IMR-90 (cell line): ENCODE measurements around the gene JMJD8. TPM values are rescaled to one million over a fixed set of nuclear protein-coding genes. Genes with fewer than 3 reads are reported as not detected.

Experiments
- ATAC-seq: fragments of 200-7000 bp; cut with Tn5 transposase; 2 replicates; pipeline ENCODE4 v1.9.1; 2020; ENCODE audit warnings: low read depth, mild to moderate bottlenecking, moderate library complexity
- BruUV-seq: library from RNA; stranded (reverse); fragments of 400-500 nt; replicated peaks from 2 replicates; lab custom pipeline; 2021; lab: Mats Ljungman, UMichigan
- CTCF ChIA-PET: fragments of 300-600 bp; formaldehyde crosslinking; extraction: SDS; loops from one replicate; lab custom pipeline; 2021; ENCODE audit warnings: antibody characterized with exemption; lab: Yijun Ruan, JAX
- POLR2A ChIA-PET: fragments of 300-600 bp; sonication (Branson Sonifier 250); formaldehyde crosslinking; loops from one replicate; lab custom pipeline; 2022; ENCODE audit warnings: antibody characterized with exemption; ENCODE audit not compliant: unreplicated experiment; lab: Charles Lee
- DNase-seq: peaks from one replicate; pipeline ENCODE4 v3.0.0; 2013
- H2AFZ ChIP-seq: replicated peaks from 2 replicates; pipeline ENCODE3; 2013; ENCODE audit warnings: low read length, mild to moderate bottlenecking; ENCODE audit not compliant: poor library complexity
- H2AK5ac ChIP-seq: 2 replicates; pipeline ENCODE4 v1.6.1; 2013; ENCODE audit warnings: low read depth, low read length, inconsistent platforms
- H2AK9ac ChIP-seq: replicated peaks from 2 replicates; pipeline ENCODE3; 2013; ENCODE audit warnings: mild to moderate bottlenecking, low read depth, low read length, moderate library complexity; ENCODE audit not compliant: poor library complexity
- H2BK120ac ChIP-seq: 2 replicates; pipeline ENCODE4 v1.6.1; 2013; ENCODE audit warnings: low read depth, low read length, inconsistent platforms
- H2BK15ac ChIP-seq: 3 replicates; pipeline ENCODE4 v1.6.1; 2013; ENCODE audit warnings: low read depth, low read length, inconsistent platforms
- H2BK20ac ChIP-seq: 2 replicates; pipeline ENCODE4 v1.6.1; 2013; ENCODE audit warnings: low read depth, mild to moderate bottlenecking, inconsistent platforms, low read length, moderate library complexity
- H2BK5ac ChIP-seq: 2 replicates; pipeline ENCODE4 v1.6.1; 2013; ENCODE audit warnings: mild to moderate bottlenecking, low read depth, low read length, inconsistent platforms; ENCODE audit not compliant: poor library complexity, severe bottlenecking
- H3K14ac ChIP-seq: replicated peaks from 2 replicates; pipeline ENCODE4 v1.6.1; 2013; ENCODE audit warnings: low read depth, low read length, inconsistent platforms
- H3K18ac ChIP-seq: 2 replicates; pipeline ENCODE4 v1.6.1; 2013; ENCODE audit warnings: low read depth, low read length, control low read depth
- H3K23ac ChIP-seq: 2 replicates; pipeline ENCODE4 v1.6.1; 2013; ENCODE audit warnings: low read depth, low read length, inconsistent platforms
- H3K27ac ChIP-seq: 2 replicates; pipeline ENCODE4 v1.5.1; 2013; ENCODE audit warnings: mild to moderate bottlenecking, control low read depth, low read length; ENCODE audit not compliant: insufficient read depth
- H3K27me3 ChIP-seq: 2 replicates; pipeline ENCODE4 v1.6.1; 2013; ENCODE audit warnings: low read length; ENCODE audit not compliant: control insufficient read depth, insufficient read depth
- H3K36me3 ChIP-seq: 2 replicates; pipeline ENCODE4 v1.6.1; 2013; ENCODE audit warnings: low read length, mixed read lengths; ENCODE audit not compliant: control insufficient read depth, insufficient read depth
- H3K4ac ChIP-seq: 2 replicates; pipeline ENCODE4 v1.6.1; 2013; ENCODE audit warnings: low read depth, low read length, inconsistent platforms
- H3K4me1 ChIP-seq: 2 replicates; pipeline ENCODE4 v1.6.1; 2013; ENCODE audit warnings: low read length, mixed read lengths; ENCODE audit not compliant: control insufficient read depth, insufficient read depth
- H3K4me2 ChIP-seq: 2 replicates; pipeline ENCODE4 v1.6.1; 2013; ENCODE audit warnings: low read depth, mild to moderate bottlenecking, control low read depth, low read length, moderate library complexity
- H3K4me3 ChIP-seq: 2 replicates; pipeline ENCODE4 v1.5.1; 2013; ENCODE audit warnings: low read depth, mild to moderate bottlenecking, control low read depth, low read length, moderate library complexity; ENCODE audit not compliant: insufficient read depth
- H3K56ac ChIP-seq: 2 replicates; pipeline ENCODE4 v1.6.1; 2013; ENCODE audit warnings: low read length, inconsistent platforms; ENCODE audit not compliant: insufficient read depth; ENCODE audit errors: extremely low read depth
- H3K79me1 ChIP-seq, 2 experiments: 2 replicates each; pipeline ENCODE4 v1.6.1; 2013; ENCODE audit warnings: low read length in 2 of 2, inconsistent platforms in 1 of 2, low read depth in 1 of 2
- H3K9ac ChIP-seq: 2 replicates; pipeline ENCODE4 v1.6.1; 2013; ENCODE audit warnings: low read depth, low read length, control low read depth
- H3K9me1 ChIP-seq: 2 replicates; pipeline ENCODE4 v1.6.1; 2013; ENCODE audit warnings: low read length, inconsistent platforms; ENCODE audit not compliant: insufficient read depth
- H3K9me3 ChIP-seq: 2 replicates; pipeline ENCODE4 v1.6.1; 2013; ENCODE audit warnings: low read length; ENCODE audit not compliant: control insufficient read depth, insufficient read depth
- H4K20me1 ChIP-seq: 2 replicates; pipeline ENCODE4 v1.6.1; 2013; ENCODE audit warnings: low read length, inconsistent platforms; ENCODE audit not compliant: insufficient read depth
- H4K5ac ChIP-seq: 2 replicates; pipeline ENCODE4 v1.6.1; 2013; ENCODE audit warnings: mild to moderate bottlenecking, low read depth, low read length, control low read depth
- H4K8ac ChIP-seq, 2 experiments: 2 replicates each; pipeline ENCODE4 v1.6.1; 2013; ENCODE audit warnings: low read depth in 2 of 2, low read length in 2 of 2, control low read depth in 1 of 2, inconsistent platforms in 1 of 2
- H4K91ac ChIP-seq: 2 replicates; pipeline ENCODE4 v1.6.1; 2013; ENCODE audit warnings: low read depth, low read length, inconsistent platforms; ENCODE audit not compliant: insufficient read depth
- BHLHE40 ChIP-seq: fragments of 150-350 bp; IDR thresholded peaks from 2 replicates; pipeline ENCODE4 v1.6.1; 2016; ENCODE audit warnings: mild to moderate bottlenecking, low read depth, low read length
- CEBPB ChIP-seq: IDR thresholded peaks from 2 replicates; pipeline ENCODE4 v1.6.1; 2012; ENCODE audit warnings: low read depth, low read length, improper control_type of control experiment
- CHD1 ChIP-seq: IDR thresholded peaks from 2 replicates; pipeline ENCODE4 v1.6.1; 2012; ENCODE audit warnings: low read depth, low read length, improper control_type of control experiment
- FOS ChIP-seq: fragments of 150-350 bp; IDR thresholded peaks from 2 replicates; pipeline ENCODE4 v1.6.1; 2016; ENCODE audit warnings: low read depth, low read length
- MAFK ChIP-seq: IDR thresholded peaks from 2 replicates; pipeline ENCODE4 v1.6.1; 2012; ENCODE audit warnings: low read depth, low read length, improper control_type of control experiment
- MAZ ChIP-seq: IDR thresholded peaks from 2 replicates; pipeline ENCODE4 v1.6.1; 2012; ENCODE audit warnings: low read depth, mild to moderate bottlenecking, low read length, improper control_type of control experiment, moderate library complexity, borderline replicate concordance
- MXI1 ChIP-seq: IDR thresholded peaks from 2 replicates; pipeline ENCODE4 v1.6.1; 2012; ENCODE audit warnings: low read depth, mild to moderate bottlenecking, low read length, moderate library complexity, borderline replicate concordance
- NFE2L2 ChIP-seq: fragments of 150-350 bp; IDR thresholded peaks from 2 replicates; pipeline ENCODE4 v1.6.1; 2016; ENCODE audit warnings: low read depth, mild to moderate bottlenecking, low read length
- POLR2A ChIP-seq: IDR thresholded peaks from 2 replicates; pipeline ENCODE4 v1.6.1; 2012; ENCODE audit warnings: mild to moderate bottlenecking, low read depth, low read length
- RAD21 ChIP-seq: IDR thresholded peaks from 2 replicates; pipeline ENCODE4 v1.6.1; 2012; ENCODE audit warnings: low read length, improper control_type of control experiment
- RCOR1 ChIP-seq: IDR thresholded peaks from 2 replicates; pipeline ENCODE4 v1.6.1; 2012; ENCODE audit warnings: mild to moderate bottlenecking, low read length, improper control_type of control experiment; ENCODE audit not compliant: insufficient replicate concordance
- RFX5 ChIP-seq: IDR thresholded peaks from 2 replicates; pipeline ENCODE4 v1.8.0; 2012; ENCODE audit warnings: low read depth, mild to moderate bottlenecking, low read length, moderate library complexity
- SMC3 ChIP-seq: fragments of 150-350 bp; IDR thresholded peaks from 2 replicates; pipeline ENCODE4 v1.6.1; 2016; ENCODE audit warnings: low read depth, mild to moderate bottlenecking, antibody characterized with exemption, low read length, moderate library complexity
- WGBS, 2 experiments: methylation state at CpG; one replicate each; pipeline versions ENCODE4 v1.1.5 to v1.1.7; 2013; ENCODE audit warnings: missing lambda C conversion rate in 2 of 2; ENCODE audit not compliant: insufficient read length in 1 of 2; ENCODE audit errors: extremely low coverage in 2 of 2; 5-methylcytosine and 5-hydroxymethylcytosine counted together
- dilution Hi-C: fragments of 300-500 bp; cut with HindIII; formaldehyde crosslinking; loops from one replicate; pipeline ENCODE4 v1.14.3; 2018; ENCODE audit warnings: low sequenced_read_pairs; ENCODE audit not compliant: unreplicated experiment
- in situ Hi-C: fragments of 300-500 bp; cut with MboI; formaldehyde crosslinking; loops from 3 replicates; pipeline ENCODE4 v1.14.3; 2019; ENCODE audit warnings: low sequenced_read_pairs, inconsistent platforms, mixed read lengths
- intact Hi-C: fragments of 100-400 bp; cut with micrococcal nuclease; formaldehyde crosslinking; loops from 2 replicates; pipeline ENCODE4 v1.10.0; 2022
- polyA plus RNA-seq, 3 experiments: library from polyadenylated mRNA; depleted of rRNA; stranded (reverse); fragments of >200 nt; gene quantifications; 2 replicates each; pipeline ENCODE4 v1.2.3, GENCODE V29; 2012; ENCODE audit warnings: low replicate concordance in 1 of 3
- total RNA-seq: library from RNA; depleted of rRNA; stranded (reverse); fragments of >200 nt; gene quantifications from 2 replicates; pipeline ENCODE4 v1.2.3, GENCODE V29; 2012
- TF ChIP-seq, protein P1 (sequence below): conservative IDR thresholded peaks from 2 replicates; pipeline ENCODE4 v1.5.1; 2012; ENCODE audit warnings: mild to moderate bottlenecking, low read depth, low read length, improper control_type of control experiment
- TF ChIP-seq, protein P2 (sequence below): fragments of 150-350 bp; IDR thresholded peaks from 2 replicates; pipeline ENCODE4 v1.6.1; 2017; ENCODE audit warnings: mild to moderate bottlenecking, antibody characterized with exemption, low read length, low read depth
- TF ChIP-seq, protein P3 (sequence below): fragments of 150-350 bp; IDR thresholded peaks from 2 replicates; pipeline ENCODE4 v1.6.1; 2016; ENCODE audit warnings: low read depth, mild to moderate bottlenecking, low read length, moderate library complexity, borderline replicate concordance

Gene JMJD8
- total and polyA plus RNA-seq, 2 of the 4 experiments (the other 2 are of a cell fraction) = 17.7 to 62.5 TPM

DNA sequence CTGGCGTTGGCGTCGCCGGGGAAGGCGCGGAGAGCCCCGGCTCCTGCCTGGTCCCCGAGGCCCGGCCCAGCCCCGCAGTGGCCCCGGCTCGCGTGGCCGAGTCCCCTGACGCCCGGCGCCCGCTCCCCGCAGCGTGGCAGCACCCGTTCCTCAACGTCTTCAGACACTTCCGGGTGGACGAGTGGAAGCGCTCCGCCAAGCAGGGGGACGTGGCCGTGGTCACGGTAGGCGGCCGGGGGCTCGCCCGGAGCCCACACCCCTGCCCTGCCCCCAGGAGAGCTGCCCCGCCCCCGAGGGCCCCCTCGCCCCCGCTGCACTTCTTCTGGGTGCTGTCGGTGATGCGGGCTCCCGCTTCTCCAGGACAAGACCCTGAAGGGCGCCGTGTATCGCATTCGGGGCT is 34.5 kb downstream of the JMJD8 start:
- in situ Hi-C loops = loop anchor here (10.0 kb wide), 1 partner anchor 255 kb away; the partner anchor contains the start of gene NME4
- intact Hi-C loops = no loop called here
- DNase-seq = no peak

More for the DNA sequence above, 34.5 kb downstream of the JMJD8 start:
- Histone ChIP-seq H4K91ac (no peak overlapping the region), H2BK120ac (no peak overlapping the region), H3K27me3 (no peaks in the 10 kb centered on the region), H3K23ac (no peak overlapping the region), H2AFZ (peak overlapping the region; percentile 96), H3K4me3 (peak overlapping the region; percentile 59), H3K18ac (no peak overlapping the region), H3K4me2 (peak overlapping the region; percentile 77), H3K9ac (peak overlapping the region; percentile 70), H3K4ac (peak overlapping the region; percentile 75; the same call in 1 of the 2 replicates), H2BK5ac (no peak overlapping the region), H4K5ac (0 out of 2 replicates have a peak overlapping the region, but pooled peaks have one; percentile 68), H3K4me1 (peaks cover 14% of the 10 kb centered on the region), H3K9me1 (peaks cover 15% of the 10 kb centered on the region), H3K27ac (peak overlapping the region; percentile 46; the same call in 1 of the 2 replicates), H3K9me3 (no peaks in the 10 kb centered on the region), H3K56ac (no peak overlapping the region), H2BK15ac (no peak overlapping the region), H2BK20ac (no peak overlapping the region), H4K8ac (peak overlapping the region in 1 of 2 experiments; percentile 77; a peak in 1 of 4 replicates), H4K20me1 (no peaks in the 10 kb centered on the region), H3K14ac (0 out of 2 replicates have a peak overlapping the region, but pooled peaks have one; percentile 66), H2AK5ac (0 out of 2 replicates have a peak overlapping the region, but pooled peaks have one; percentile 50), H3K79me1 (peaks cover 10 to 42% of the 10 kb centered on the region in 2 experiments; a peak in 3 of 4 replicates), H3K36me3 (peaks cover 3% of the 10 kb centered on the region; the same call in 1 of the 2 replicates), H2AK9ac (peak overlapping the region; percentile 98)
- TF ChIP-seq SMC3 (no peak), CEBPB (no peak), POLR2A (no peak), NFE2L2 (no peak), CHD1 (no peak), RCOR1 (no peak), FOS (no peak), RAD21 (no peak), BHLHE40 (no peak), MAZ (no peak), MAFK (no peak), MXI1 (no peak), RFX5 (no peak)
- TF ChIP-seq, protein P1, sequence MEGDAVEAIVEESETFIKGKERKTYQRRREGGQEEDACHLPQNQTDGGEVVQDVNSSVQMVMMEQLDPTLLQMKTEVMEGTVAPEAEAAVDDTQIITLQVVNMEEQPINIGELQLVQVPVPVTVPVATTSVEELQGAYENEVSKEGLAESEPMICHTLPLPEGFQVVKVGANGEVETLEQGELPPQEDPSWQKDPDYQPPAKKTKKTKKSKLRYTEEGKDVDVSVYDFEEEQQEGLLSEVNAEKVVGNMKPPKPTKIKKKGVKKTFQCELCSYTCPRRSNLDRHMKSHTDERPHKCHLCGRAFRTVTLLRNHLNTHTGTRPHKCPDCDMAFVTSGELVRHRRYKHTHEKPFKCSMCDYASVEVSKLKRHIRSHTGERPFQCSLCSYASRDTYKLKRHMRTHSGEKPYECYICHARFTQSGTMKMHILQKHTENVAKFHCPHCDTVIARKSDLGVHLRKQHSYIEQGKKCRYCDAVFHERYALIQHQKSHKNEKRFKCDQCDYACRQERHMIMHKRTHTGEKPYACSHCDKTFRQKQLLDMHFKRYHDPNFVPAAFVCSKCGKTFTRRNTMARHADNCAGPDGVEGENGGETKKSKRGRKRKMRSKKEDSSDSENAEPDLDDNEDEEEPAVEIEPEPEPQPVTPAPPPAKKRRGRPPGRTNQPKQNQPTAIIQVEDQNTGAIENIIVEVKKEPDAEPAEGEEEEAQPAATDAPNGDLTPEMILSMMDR = no peak
- TF ChIP-seq, protein P2, sequence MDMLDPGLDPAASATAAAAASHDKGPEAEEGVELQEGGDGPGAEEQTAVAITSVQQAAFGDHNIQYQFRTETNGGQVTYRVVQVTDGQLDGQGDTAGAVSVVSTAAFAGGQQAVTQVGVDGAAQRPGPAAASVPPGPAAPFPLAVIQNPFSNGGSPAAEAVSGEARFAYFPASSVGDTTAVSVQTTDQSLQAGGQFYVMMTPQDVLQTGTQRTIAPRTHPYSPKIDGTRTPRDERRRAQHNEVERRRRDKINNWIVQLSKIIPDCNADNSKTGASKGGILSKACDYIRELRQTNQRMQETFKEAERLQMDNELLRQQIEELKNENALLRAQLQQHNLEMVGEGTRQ = no peak
- TF ChIP-seq, protein P3, sequence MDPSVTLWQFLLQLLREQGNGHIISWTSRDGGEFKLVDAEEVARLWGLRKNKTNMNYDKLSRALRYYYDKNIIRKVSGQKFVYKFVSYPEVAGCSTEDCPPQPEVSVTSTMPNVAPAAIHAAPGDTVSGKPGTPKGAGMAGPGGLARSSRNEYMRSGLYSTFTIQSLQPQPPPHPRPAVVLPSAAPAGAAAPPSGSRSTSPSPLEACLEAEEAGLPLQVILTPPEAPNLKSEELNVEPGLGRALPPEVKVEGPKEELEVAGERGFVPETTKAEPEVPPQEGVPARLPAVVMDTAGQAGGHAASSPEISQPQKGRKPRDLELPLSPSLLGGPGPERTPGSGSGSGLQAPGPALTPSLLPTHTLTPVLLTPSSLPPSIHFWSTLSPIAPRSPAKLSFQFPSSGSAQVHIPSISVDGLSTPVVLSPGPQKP = no peak
- peak; percentile 30 for ATAC-seq
- ChIA-PET POLR2A (no interaction called here), CTCF (no interaction called here)
- no TSS peak for BruUV-seq
- 0% methylated on average over 33 of the region's 44 CpGs; no CpG with 5 or more reads in 1 of the 2 experiments for WGBS, 2 experiments
- dilution Hi-C loops = no loop called here
